ENCODE measurements around the gene SLC26A2. TPM values are rescaled to one million over a fixed set of nuclear protein-coding genes. Genes with fewer than 3 reads are reported as not detected.

The SLC26A2 gene
- total and polyA plus RNA-seq, 2 experiments from 2014 or later: 45.7 to 160 TPM

DNA sequence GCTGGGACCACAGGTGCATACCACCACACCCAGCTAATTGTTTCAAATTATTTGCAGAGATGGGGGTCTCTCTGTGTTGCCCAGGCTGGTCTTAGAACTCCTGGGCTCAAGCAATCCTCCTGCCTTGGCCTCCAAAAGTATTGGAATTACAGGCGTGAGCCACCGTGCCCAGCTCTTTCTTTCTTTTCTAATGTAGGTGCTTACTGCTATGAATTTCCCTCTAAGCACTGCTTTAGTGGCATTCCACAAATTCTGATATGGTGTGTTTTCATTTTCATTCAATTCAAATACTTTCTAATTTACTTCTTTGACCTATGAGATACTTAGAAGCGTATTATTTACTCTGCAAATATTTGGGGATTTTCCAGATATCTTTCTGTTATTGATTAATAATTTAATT is 54.9 kb downstream of the SLC26A2 start:
- Histone ChIP-seq H3K27ac (no peak overlapping the region), H4K20me1 (ENCODE audit: insufficient read depth, poor library complexity, severe bottlenecking) (no peaks in the 10 kb centered on the region), H3K4me1 (ENCODE audit: insufficient read depth) (no peaks in the 10 kb centered on the region), H3K9me3 (ENCODE audit: low read depth) (peaks cover 7% of the 10 kb centered on the region), H3K79me2 (peaks cover 19% of the 10 kb centered on the region), H3K36me3 (replicated peaks; ENCODE audit: insufficient read depth, low read depth) (peaks cover 4% of the 10 kb centered on the region), H2AFZ (no peak overlapping the region), H3K27me3 (no peaks in the 10 kb centered on the region), H3K4me2 (no peak overlapping the region), H3K4me3 (no peak overlapping the region), H3K9me2 (replicated peaks; ENCODE audit: insufficient read depth) (no peaks in the 10 kb centered on the region)
- 99% methylated on average over 3 of the region's 3 CpGs for WGBS (ENCODE audit: low lambda C conversion rate, missing lambda C conversion rate)
- DNase-seq (ENCODE audit: low spot score): no peak
- no peak for TF ChIP-seq EZH2phosphoT487 (IDR thresholded peaks at IDR 0.05; ENCODE audit: low read depth, severe bottlenecking, unreplicated experiment)

DNA sequence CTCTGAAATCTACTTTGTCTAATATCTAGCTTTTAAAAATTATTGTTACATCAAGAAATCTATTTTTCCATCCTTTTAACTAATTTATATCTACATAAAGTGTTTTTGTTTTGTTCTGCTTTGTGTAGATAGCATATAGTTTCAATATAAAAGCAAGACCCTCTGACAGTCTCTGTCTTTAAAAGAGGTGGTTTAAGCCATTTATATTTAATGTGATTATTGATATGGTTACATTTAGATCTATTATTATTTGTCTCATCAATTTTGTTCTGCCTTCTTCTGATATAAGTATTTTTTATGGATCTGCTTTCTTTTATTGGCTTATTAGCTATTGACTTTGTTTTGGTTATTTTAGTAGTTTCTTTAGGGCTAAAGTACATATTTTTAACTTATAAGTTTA is 56.0 kb downstream of the SLC26A2 start:
- H3K36me3 ChIP-seq (replicated peaks; ENCODE audit: insufficient read depth, low read depth): peaks cover 9% of the 10 kb centered on the region

DNA sequence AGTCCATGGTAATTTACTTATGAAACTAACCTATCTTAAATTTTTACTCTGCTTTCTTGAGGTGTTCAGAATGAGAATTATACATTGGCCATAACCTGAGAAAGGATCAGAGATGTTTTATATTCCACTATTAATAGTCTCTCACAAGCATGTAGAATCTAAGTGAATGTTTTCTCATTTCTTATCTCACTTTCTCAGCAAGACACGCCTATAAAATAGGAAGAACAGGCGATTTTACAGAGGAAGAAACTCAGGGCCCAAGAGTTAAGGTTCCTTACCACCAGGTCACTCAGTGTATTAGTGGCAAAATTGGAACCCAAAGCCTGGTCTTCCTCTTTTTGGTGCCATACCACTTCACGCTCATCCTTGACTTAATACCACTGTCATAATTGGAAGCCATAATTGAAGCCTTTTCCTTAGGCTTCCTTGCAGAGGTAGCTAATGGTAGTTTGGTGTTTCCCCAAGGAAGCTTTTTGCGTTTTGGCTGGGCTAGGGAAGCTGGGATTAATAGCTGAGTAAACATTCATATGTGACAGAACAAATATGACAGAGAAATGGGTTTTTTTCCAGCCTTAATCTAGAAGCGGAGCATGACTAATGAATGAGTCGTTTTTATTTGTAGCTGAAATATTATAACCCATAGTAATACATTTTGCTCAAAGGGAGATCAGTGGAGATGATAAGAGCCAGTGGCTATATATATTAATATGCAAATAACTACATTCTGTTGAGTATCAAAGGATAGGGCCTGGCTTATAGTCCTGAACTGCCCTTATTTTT is 56.9 kb downstream of the SLC26A2 start:
- Histone ChIP-seq H3K9me3 (ENCODE audit: low read depth) (peaks cover 7% of the 10 kb centered on the region), H3K4me1 (ENCODE audit: insufficient read depth) (no peaks in the 10 kb centered on the region), H3K79me2 (peaks cover 16% of the 10 kb centered on the region), H2AFZ (no peak overlapping the region), H3K27ac (peak overlapping the region; percentile 27), H4K20me1 (ENCODE audit: insufficient read depth, poor library complexity, severe bottlenecking) (no peaks in the 10 kb centered on the region), H3K4me2 (no peak overlapping the region), H3K27me3 (no peaks in the 10 kb centered on the region), H3K36me3 (replicated peaks; ENCODE audit: insufficient read depth, low read depth) (peaks cover 9% of the 10 kb centered on the region), H3K9me2 (replicated peaks; ENCODE audit: insufficient read depth) (no peaks in the 10 kb centered on the region), H3K4me3 (no peak overlapping the region)
- TF ChIP-seq EZH2phosphoT487 (IDR thresholded peaks at IDR 0.05; ENCODE audit: low read depth, severe bottlenecking, unreplicated experiment) (no peak), EZH2 (IDR thresholded peaks at IDR 0.05; ENCODE audit: borderline replicate concordance) (no peak)
- TF ChIP-seq, protein P1, sequence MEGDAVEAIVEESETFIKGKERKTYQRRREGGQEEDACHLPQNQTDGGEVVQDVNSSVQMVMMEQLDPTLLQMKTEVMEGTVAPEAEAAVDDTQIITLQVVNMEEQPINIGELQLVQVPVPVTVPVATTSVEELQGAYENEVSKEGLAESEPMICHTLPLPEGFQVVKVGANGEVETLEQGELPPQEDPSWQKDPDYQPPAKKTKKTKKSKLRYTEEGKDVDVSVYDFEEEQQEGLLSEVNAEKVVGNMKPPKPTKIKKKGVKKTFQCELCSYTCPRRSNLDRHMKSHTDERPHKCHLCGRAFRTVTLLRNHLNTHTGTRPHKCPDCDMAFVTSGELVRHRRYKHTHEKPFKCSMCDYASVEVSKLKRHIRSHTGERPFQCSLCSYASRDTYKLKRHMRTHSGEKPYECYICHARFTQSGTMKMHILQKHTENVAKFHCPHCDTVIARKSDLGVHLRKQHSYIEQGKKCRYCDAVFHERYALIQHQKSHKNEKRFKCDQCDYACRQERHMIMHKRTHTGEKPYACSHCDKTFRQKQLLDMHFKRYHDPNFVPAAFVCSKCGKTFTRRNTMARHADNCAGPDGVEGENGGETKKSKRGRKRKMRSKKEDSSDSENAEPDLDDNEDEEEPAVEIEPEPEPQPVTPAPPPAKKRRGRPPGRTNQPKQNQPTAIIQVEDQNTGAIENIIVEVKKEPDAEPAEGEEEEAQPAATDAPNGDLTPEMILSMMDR (IDR thresholded peaks at IDR 0.05; ENCODE audit: poor library complexity): no peak
- DNase-seq (ENCODE audit: low spot score): no peak
- 87% methylated on average over 6 of the region's 6 CpGs for WGBS (ENCODE audit: low lambda C conversion rate, missing lambda C conversion rate)

More for the DNA sequence above, 56.0 kb downstream of the SLC26A2 start:
- Histone ChIP-seq H3K9me2 (replicated peaks; ENCODE audit: insufficient read depth) (no peaks in the 10 kb centered on the region), H3K79me2 (peaks cover 16% of the 10 kb centered on the region), H3K4me1 (ENCODE audit: insufficient read depth) (no peaks in the 10 kb centered on the region), H3K27ac (no peak overlapping the region), H3K4me3 (no peak overlapping the region), H3K27me3 (no peaks in the 10 kb centered on the region), H3K4me2 (no peak overlapping the region), H3K9me3 (ENCODE audit: low read depth) (peaks cover 7% of the 10 kb centered on the region), H2AFZ (no peak overlapping the region), H4K20me1 (ENCODE audit: insufficient read depth, poor library complexity, severe bottlenecking) (no peaks in the 10 kb centered on the region)
- no peak for DNase-seq (ENCODE audit: low spot score)
- TF ChIP-seq EZH2 (IDR thresholded peaks at IDR 0.05; ENCODE audit: borderline replicate concordance): no peak
- TF ChIP-seq EZH2phosphoT487 (IDR thresholded peaks at IDR 0.05; ENCODE audit: low read depth, severe bottlenecking, unreplicated experiment): no peak
- TF ChIP-seq, protein P1 (IDR thresholded peaks at IDR 0.05; ENCODE audit: poor library complexity): no peak

DNA sequence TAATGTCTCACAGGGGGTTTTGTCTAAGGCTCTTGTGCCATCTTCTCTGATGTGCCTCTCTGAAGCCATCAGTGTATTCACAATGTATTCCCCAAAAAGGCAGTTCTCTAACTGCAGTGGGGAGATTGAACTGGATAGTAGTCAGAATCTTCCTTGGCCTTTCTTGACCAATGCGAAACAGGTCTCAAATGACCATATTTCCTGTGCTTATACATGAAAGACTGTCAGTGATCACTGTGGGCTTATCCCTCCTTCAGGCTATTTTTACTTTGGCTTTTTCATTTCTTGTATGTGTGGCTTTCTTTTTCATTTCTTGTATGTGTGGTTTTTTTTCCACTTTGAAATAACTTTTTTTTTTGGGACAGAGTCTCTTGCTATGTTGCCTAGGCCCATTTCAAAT is 59.7 kb downstream of the SLC26A2 start:
- Histone ChIP-seq H3K27me3 (no peaks in the 10 kb centered on the region), H3K27ac (no peak overlapping the region), H3K36me3 (replicated peaks; ENCODE audit: insufficient read depth, low read depth) (peaks cover 5% of the 10 kb centered on the region), H3K4me1 (ENCODE audit: insufficient read depth) (no peaks in the 10 kb centered on the region), H3K79me2 (peaks cover 10% of the 10 kb centered on the region), H3K4me2 (no peak overlapping the region), H3K9me3 (ENCODE audit: low read depth) (peaks cover 6% of the 10 kb centered on the region), H2AFZ (no peak overlapping the region), H3K4me3 (no peak overlapping the region), H3K9me2 (replicated peaks; ENCODE audit: insufficient read depth) (no peaks in the 10 kb centered on the region), H4K20me1 (ENCODE audit: insufficient read depth, poor library complexity, severe bottlenecking) (no peaks in the 10 kb centered on the region)
- no peak for DNase-seq (ENCODE audit: low spot score)
- TF ChIP-seq EZH2phosphoT487 (IDR thresholded peaks at IDR 0.05; ENCODE audit: low read depth, severe bottlenecking, unreplicated experiment) (no peak), EZH2 (IDR thresholded peaks at IDR 0.05; ENCODE audit: borderline replicate concordance) (no peak)
- TF ChIP-seq, protein P1 (IDR thresholded peaks at IDR 0.05; ENCODE audit: poor library complexity): no peak
- WGBS (ENCODE audit: low lambda C conversion rate, missing lambda C conversion rate): 100% methylated on average over 1 of the region's 1 CpG
